Breast epithelium (tissue), 4 donors: ENCODE measurements around the gene GRAMD2A. TPM values are rescaled to one million over a fixed set of nuclear protein-coding genes. Genes with fewer than 3 reads are reported as not detected.

Experiments
- DNase-seq, 2 donors: peaks; one replicate each; pipeline ENCODE4 v3.0.0-alpha.2; 2019; ENCODE audit warnings: low spot score in 2 of 2
- H3K27ac ChIP-seq, 2 donors: fragments of 200-600 bp; sonication (generic) in 1 of 2; one replicate each; pipeline ENCODE4 v1.5.1; 2016 to 2019; ENCODE audit warnings: mild to moderate bottlenecking in 1 of 2
- H3K27me3 ChIP-seq, 2 donors: fragments of 200-600 bp; sonication (generic) in 1 of 2; one replicate each; pipeline versions ENCODE4 v1.5.1 to v1.6.0; 2017 to 2019; ENCODE audit warnings: control low read depth in 1 of 2, mild to moderate bottlenecking in 1 of 2
- H3K36me3 ChIP-seq: fragments of 200-600 bp; one replicate; pipeline ENCODE4 v1.5.1; 2019
- H3K4me1 ChIP-seq, 2 donors: fragments of 200-600 bp; sonication (generic); one replicate each; pipeline ENCODE4 v1.5.1; 2016 to 2019; ENCODE audit warnings: control low read depth in 1 of 2
- H3K4me3 ChIP-seq, 3 donors: fragments of 200-600 bp; sonication (generic); 1 replicate in 2 of 3; 2 replicates in 1 of 3; pipeline ENCODE4 v1.5.1; 2016 to 2019; ENCODE audit warnings: mild to moderate bottlenecking in 3 of 3, moderate library complexity in 2 of 3
- H3K9me3 ChIP-seq, 2 donors: fragments of 200-600 bp; sonication (generic) in 1 of 2; one replicate each; pipeline ENCODE4 v1.5.1; 2016 to 2019; ENCODE audit warnings: control low read depth in 1 of 2
- CTCF ChIP-seq, 3 donors: fragments of 450-650 bp; IDR thresholded peaks; one replicate each; pipeline ENCODE4 v1.5.1; 2016 to 2017; ENCODE audit warnings: antibody characterized with exemption in 3 of 3, mild to moderate bottlenecking in 3 of 3, moderate library complexity in 3 of 3
- POLR2A ChIP-seq: fragments of 450-650 bp; IDR thresholded peaks from one replicate; pipeline ENCODE4 v1.6.1; 2016; ENCODE audit warnings: antibody characterized with exemption, mild to moderate bottlenecking, moderate library complexity
- POLR2AphosphoS5 ChIP-seq, 3 donors: sonication (generic); formaldehyde crosslinking; IDR thresholded peaks; one replicate each; pipeline ENCODE4 v1.6.1; 2017; ENCODE audit warnings: antibody characterized with exemption in 3 of 3
- intact Hi-C: fragments of 100-400 bp; cut with DNase I; formaldehyde crosslinking; loops from one replicate; pipeline ENCODE4 v1.15.1; 2023; ENCODE audit warnings: low total_unique reads
- total RNA-seq, 3 donors: library from RNA; depleted of rRNA; stranded (reverse); fragments of >200 nt; gene quantifications; one replicate each; pipeline ENCODE4 v1.1.0, GENCODE V29; 2016

GRAMD2A gene
- total RNA-seq, 3 donors from 2014 or later, result 0.16 to 52.5 (median 18.7) TPM

GRCh38 chr15:72200395-72201237 lies 3.0 kb upstream of the GRAMD2A start:
- TF ChIP-seq POLR2AphosphoS5 (IDR thresholded peaks at IDR 0.05) (no peak), CTCF (IDR thresholded peaks at IDR 0.05) (no peak), POLR2A (no peak)
- Histone ChIP-seq H3K4me3 (no peak overlapping the region), H3K4me1 (peaks cover 6 to 12% of the 10 kb centered on the region in 2 donors), H3K36me3 (peaks cover 16% of the 10 kb centered on the region), H3K9me3 (no peaks in the 10 kb centered on the region), H3K27ac (peak overlapping the region; percentile 17 to 63), H3K27me3 (no peaks in the 10 kb centered on the region)
- intact Hi-C loops, result loop anchor here (10.0 kb wide), 1 partner anchor 74 kb away; the partner anchor contains the start of gene PARP6
- DNase-seq, result no peak

DNA sequence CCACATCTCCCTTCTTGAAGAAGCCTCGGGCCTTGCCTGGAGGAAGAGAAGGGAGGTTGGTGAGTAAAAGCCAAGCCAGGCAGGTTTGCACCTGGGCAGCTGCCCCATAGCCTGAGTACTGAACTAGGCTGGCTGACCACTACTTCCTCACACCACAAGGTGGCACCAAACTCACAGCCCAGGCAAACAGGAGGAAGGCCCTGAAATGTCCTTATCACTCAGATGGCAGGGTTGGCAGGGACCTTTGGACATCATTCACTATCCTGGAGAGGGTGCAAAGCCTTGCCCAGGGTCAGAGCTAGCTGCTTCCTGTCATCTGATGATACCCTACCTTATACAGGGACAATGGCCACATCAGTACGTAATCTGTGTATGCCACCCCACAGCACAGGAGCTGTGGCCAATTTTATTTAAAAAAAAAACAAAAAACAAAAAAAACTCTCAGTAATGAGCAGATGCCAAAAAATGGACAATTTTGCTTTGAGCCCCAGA lies 2.2 kb upstream of the GRAMD2A start:
- DNase-seq, result peak; percentile 76 to 81
- intact Hi-C loops, result loop anchor here (10.0 kb wide), 1 partner anchor 75 kb away; the partner anchor contains the start of gene PARP6
- TF ChIP-seq CTCF (IDR thresholded peaks at IDR 0.05), result peak; percentile 80 to 93 (median 86)
- peak in 1 of 3 donors; percentile 64 for TF ChIP-seq POLR2AphosphoS5 (IDR thresholded peaks at IDR 0.05)
- no peak for TF ChIP-seq POLR2A
- Histone ChIP-seq H3K9me3 (no peaks in the 10 kb centered on the region), H3K27ac (peak overlapping the region; percentile 17 to 30), H3K36me3 (peaks cover 14% of the 10 kb centered on the region), H3K27me3 (no peaks in the 10 kb centered on the region), H3K4me3 (no peak overlapping the region), H3K4me1 (peaks cover 6 to 12% of the 10 kb centered on the region in 2 donors)

DNA sequence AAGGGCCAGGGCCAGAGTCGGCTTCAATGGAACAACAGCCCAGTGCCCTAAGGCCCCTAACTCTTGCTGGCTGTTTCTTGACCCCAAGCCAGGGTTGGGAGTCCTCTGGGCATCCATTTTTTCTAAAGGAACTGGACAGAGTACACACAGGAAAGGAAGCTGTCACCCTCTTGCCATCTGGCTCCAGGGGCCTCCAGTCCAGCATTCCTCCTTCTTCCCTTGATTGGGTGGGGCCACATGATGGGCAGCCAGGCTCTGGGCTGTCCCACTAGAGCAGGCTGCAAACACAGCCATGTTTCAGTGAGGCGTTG lies 1.6 kb upstream of the GRAMD2A start:
- Histone ChIP-seq H3K27me3 (no peaks in the 10 kb centered on the region), H3K27ac (peak overlapping the region in 1 of 2 donors; percentile 30), H3K9me3 (no peaks in the 10 kb centered on the region), H3K4me3 (no peak overlapping the region), H3K4me1 (peaks cover 6 to 11% of the 10 kb centered on the region in 2 donors), H3K36me3 (peaks cover 12% of the 10 kb centered on the region)
- intact Hi-C loops, result no loop called here
- DNase-seq, result no peak
- TF ChIP-seq CTCF (IDR thresholded peaks at IDR 0.05), result no peak
- no peak for TF ChIP-seq POLR2AphosphoS5 (IDR thresholded peaks at IDR 0.05)
- no peak for TF ChIP-seq POLR2A

GRCh38 chr15:72198356-72199204 lies 993 bp upstream of the GRAMD2A start:
- Histone ChIP-seq H3K27me3 (no peaks in the 10 kb centered on the region), H3K4me1 (peaks cover 4 to 5% of the 10 kb centered on the region in 2 donors), H3K27ac (peak overlapping the region; percentile 84 to 90), H3K36me3 (peaks cover 12% of the 10 kb centered on the region), H3K4me3 (peak overlapping the region in 1 of 3 donors; percentile 72), H3K9me3 (no peaks in the 10 kb centered on the region)
- DNase-seq, result peak in 1 of 2 donors; percentile 25
- TF ChIP-seq POLR2A (no peak), POLR2AphosphoS5 (IDR thresholded peaks at IDR 0.05) (no peak), CTCF (IDR thresholded peaks at IDR 0.05) (no peak)
- intact Hi-C loops, result no loop called here
